ENCODE data around the gene JAG2. TPM values are rescaled to one million over a fixed set of nuclear protein-coding genes. Genes with fewer than 3 reads are reported as not detected.
A peak's percentile ranks its signal among the peaks of the same experiment; 100 is the strongest.

The JAG2 gene
- total and polyA plus RNA-seq, 10 donors: 3.0 to 14.3 (median 6.4) TPM

GRCh38 chr14:105184461-105184860 lies 15.9 kb upstream of the JAG2 start:
- H3K27me3 ChIP-seq (replicated peaks in 1 of 7): peaks cover 0 to 39% (median 0%) of the 10 kb centered on the region in 7 donors
- H3K36me3 ChIP-seq: no peaks in the 10 kb centered on the region
- peaks cover 0 to 13% (median 7%) of the 10 kb centered on the region in 8 donors for H3K9me3 ChIP-seq
- intact Hi-C loops (cut with DNase I; ENCODE audit: low total_unique reads): no loop called here
- 48 to 77% (median 60%) methylated on average over 7 to 9 of the region's 9 CpGs for WGBS, 5 donors
- no peak overlapping the region for H3K4me3 ChIP-seq
- no peak for TF ChIP-seq CTCF (IDR thresholded peaks at IDR 0.05 in 8 of 11, conservative IDR thresholded peaks at IDR 0.05 in 3 of 11)
- TF ChIP-seq POLR2AphosphoS5 (IDR thresholded peaks at IDR 0.05): no peak
- TF ChIP-seq POLR2A (IDR thresholded peaks at IDR 0.05): no peak
- peaks cover 0 to 30% (median 21%) of the 10 kb centered on the region in 6 donors for H3K4me1 ChIP-seq
- DNase-seq: no peak
- H3K27ac ChIP-seq: no peak overlapping the region

- Histone ChIP-seq H3K27me3 (replicated peaks in 1 of 7) (peaks cover 0 to 29% (median 0%) of the 10 kb centered on the region in 7 donors), H3K36me3 (peaks cover 0 to under 1% (median 0%) of the 10 kb centered on the region in 6 donors), H3K27ac (peak overlapping the region in 1 of 8 donors; percentile 60), H3K9me3 (no peaks in the 10 kb centered on the region), H3K4me3 (no peak overlapping the region), H3K4me1 (peaks cover 0 to 35% (median 21%) of the 10 kb centered on the region in 6 donors)
- intact Hi-C loops (cut with DNase I; ENCODE audit: low total_unique reads): no loop called here
- no peak for DNase-seq
- TF ChIP-seq POLR2AphosphoS5 (IDR thresholded peaks at IDR 0.05) (peak in 1 of 3 donors; percentile 31), POLR2A (IDR thresholded peaks at IDR 0.05) (no peak)
- WGBS, 5 donors: 51 to 90% (median 57%) methylated on average over 2 to 25 of the region's 25 CpGs
These were observed 13.9 kb upstream of the JAG2 start for GRCh38 chr14:105182296-105183020.

- no peak for DNase-seq
- Histone ChIP-seq H3K9me3 (no peaks in the 10 kb centered on the region), H3K4me3 (peak overlapping the region in 7 of 8 donors; percentile 31 to 80 (median 51)), H3K36me3 (peaks cover 0 to 3% (median 0%) of the 10 kb centered on the region in 6 donors), H3K27me3 (replicated peaks in 1 of 7) (peaks cover 0 to 25% (median 0%) of the 10 kb centered on the region in 7 donors), H3K27ac (peak overlapping the region in 3 of 8 donors; percentile 60 to 86 (median 68)), H3K4me1 (peaks cover 0 to 38% (median 21%) of the 10 kb centered on the region in 6 donors)
- 32 to 50% (median 48%) methylated on average over 15 to 21 of the region's 21 CpGs for WGBS, 5 donors
- TF ChIP-seq CTCF (IDR thresholded peaks at IDR 0.05 in 8 of 11, conservative IDR thresholded peaks at IDR 0.05 in 3 of 11): no peak
- TF ChIP-seq POLR2A (IDR thresholded peaks at IDR 0.05): no peak
- TF ChIP-seq POLR2AphosphoS5 (IDR thresholded peaks at IDR 0.05): no peak
- intact Hi-C loops (cut with DNase I; ENCODE audit: low total_unique reads): no loop called here
These were observed 13.1 kb upstream of the JAG2 start for GRCh38 chr14:105181549-105182295.

GRCh38 chr14:105180592-105181548 lies 12.3 kb upstream of the JAG2 start, which contains the start of gene NUDT14:
NUDT14 (minus strand) TSS chr14:105181312; CDS start chr14:105181209, 103 bp downstream.
- H3K9me3 ChIP-seq: no peaks in the 10 kb centered on the region
- 1 to 3% (median 2%) methylated on average over 15 to 105 of the region's 106 CpGs for WGBS, 5 donors
- H3K4me1 ChIP-seq: peaks cover 0 to 47% (median 23%) of the 10 kb centered on the region in 6 donors
- H3K36me3 ChIP-seq: peaks cover 0 to 3% (median 0%) of the 10 kb centered on the region in 6 donors
- H3K27me3 ChIP-seq (replicated peaks in 1 of 7): peaks cover 0 to 25% (median 0%) of the 10 kb centered on the region in 7 donors
- intact Hi-C loops (cut with DNase I; ENCODE audit: low total_unique reads): no loop called here
- TF ChIP-seq CTCF (IDR thresholded peaks at IDR 0.05 in 8 of 11, conservative IDR thresholded peaks at IDR 0.05 in 3 of 11) (no peak), POLR2AphosphoS5 (IDR thresholded peaks at IDR 0.05) (peak; percentile 32 to 55 (median 38))
- peak within 1 kb of the TSS in 5 of 8 donors; percentile 13 to 86 (median 63) for H3K27ac ChIP-seq
- peak; percentile 95 for DNase-seq
- peak within 1 kb of the TSS; percentile 24 to 80 (median 46) for H3K4me3 ChIP-seq

All from spleen (tissue), 11 donors.